ENCODE results near the gene SLC9C2.
"Not testable (repeated sequence)": the region's sequence is repeated elsewhere in the genome, so short reads cannot be mapped to it uniquely, and the experiment has no call there.

DNA sequence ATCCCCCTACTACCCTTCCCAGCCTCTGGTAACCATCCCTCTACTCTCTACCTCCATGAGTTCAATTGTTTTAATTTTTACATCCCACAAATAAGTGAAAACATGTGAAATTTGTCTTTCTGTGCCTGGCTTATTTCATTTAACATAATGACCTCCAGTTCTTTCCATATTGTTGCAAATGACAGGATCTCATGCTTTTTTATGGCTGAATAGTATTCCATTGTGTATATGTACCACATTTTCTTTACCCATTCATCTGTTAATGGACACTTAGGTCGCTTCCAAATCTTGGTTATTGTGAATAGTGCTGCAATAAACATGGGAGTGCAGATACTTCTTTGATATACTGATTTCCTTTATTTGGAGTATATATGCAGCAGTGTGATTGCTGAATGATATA, 39.0 kb downstream of the SLC9C2 start:
- TF ChIP-seq, protein P1, sequence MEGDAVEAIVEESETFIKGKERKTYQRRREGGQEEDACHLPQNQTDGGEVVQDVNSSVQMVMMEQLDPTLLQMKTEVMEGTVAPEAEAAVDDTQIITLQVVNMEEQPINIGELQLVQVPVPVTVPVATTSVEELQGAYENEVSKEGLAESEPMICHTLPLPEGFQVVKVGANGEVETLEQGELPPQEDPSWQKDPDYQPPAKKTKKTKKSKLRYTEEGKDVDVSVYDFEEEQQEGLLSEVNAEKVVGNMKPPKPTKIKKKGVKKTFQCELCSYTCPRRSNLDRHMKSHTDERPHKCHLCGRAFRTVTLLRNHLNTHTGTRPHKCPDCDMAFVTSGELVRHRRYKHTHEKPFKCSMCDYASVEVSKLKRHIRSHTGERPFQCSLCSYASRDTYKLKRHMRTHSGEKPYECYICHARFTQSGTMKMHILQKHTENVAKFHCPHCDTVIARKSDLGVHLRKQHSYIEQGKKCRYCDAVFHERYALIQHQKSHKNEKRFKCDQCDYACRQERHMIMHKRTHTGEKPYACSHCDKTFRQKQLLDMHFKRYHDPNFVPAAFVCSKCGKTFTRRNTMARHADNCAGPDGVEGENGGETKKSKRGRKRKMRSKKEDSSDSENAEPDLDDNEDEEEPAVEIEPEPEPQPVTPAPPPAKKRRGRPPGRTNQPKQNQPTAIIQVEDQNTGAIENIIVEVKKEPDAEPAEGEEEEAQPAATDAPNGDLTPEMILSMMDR (IDR thresholded peaks at IDR 0.05; ENCODE audit: poor library complexity, severe bottlenecking), result not testable (repeated sequence)
- TF ChIP-seq POLR2AphosphoS5 (IDR thresholded peaks at IDR 0.05); EZH2 (IDR thresholded peaks at IDR 0.05; ENCODE audit: borderline replicate concordance, insufficient read depth, low read length, poor library complexity, severe bottlenecking); EP300 (conservative IDR thresholded peaks at IDR 0.05; ENCODE audit: poor library complexity, severe bottlenecking); RAD21 (conservative IDR thresholded peaks at IDR 0.05): not testable (repeated sequence)
- TF ChIP-seq, protein P2, sequence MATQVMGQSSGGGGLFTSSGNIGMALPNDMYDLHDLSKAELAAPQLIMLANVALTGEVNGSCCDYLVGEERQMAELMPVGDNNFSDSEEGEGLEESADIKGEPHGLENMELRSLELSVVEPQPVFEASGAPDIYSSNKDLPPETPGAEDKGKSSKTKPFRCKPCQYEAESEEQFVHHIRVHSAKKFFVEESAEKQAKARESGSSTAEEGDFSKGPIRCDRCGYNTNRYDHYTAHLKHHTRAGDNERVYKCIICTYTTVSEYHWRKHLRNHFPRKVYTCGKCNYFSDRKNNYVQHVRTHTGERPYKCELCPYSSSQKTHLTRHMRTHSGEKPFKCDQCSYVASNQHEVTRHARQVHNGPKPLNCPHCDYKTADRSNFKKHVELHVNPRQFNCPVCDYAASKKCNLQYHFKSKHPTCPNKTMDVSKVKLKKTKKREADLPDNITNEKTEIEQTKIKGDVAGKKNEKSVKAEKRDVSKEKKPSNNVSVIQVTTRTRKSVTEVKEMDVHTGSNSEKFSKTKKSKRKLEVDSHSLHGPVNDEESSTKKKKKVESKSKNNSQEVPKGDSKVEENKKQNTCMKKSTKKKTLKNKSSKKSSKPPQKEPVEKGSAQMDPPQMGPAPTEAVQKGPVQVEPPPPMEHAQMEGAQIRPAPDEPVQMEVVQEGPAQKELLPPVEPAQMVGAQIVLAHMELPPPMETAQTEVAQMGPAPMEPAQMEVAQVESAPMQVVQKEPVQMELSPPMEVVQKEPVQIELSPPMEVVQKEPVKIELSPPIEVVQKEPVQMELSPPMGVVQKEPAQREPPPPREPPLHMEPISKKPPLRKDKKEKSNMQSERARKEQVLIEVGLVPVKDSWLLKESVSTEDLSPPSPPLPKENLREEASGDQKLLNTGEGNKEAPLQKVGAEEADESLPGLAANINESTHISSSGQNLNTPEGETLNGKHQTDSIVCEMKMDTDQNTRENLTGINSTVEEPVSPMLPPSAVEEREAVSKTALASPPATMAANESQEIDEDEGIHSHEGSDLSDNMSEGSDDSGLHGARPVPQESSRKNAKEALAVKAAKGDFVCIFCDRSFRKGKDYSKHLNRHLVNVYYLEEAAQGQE (IDR thresholded peaks at IDR 0.05; ENCODE audit: borderline replicate concordance), result not testable (repeated sequence)

Data from neural cell (in vitro differentiated cells).